Effector CD8-positive, alpha-beta T cell (primary cell): Measurements from ENCODE around the gene PLVAP.
A peak's percentile ranks its signal among the peaks of the same experiment; 100 is the strongest.

Source experiments
- DNase-seq: peaks from one replicate; lab custom pipeline; 2025; lab: John Stamatoyannopoulos, UW

The PLVAP gene

DNA sequence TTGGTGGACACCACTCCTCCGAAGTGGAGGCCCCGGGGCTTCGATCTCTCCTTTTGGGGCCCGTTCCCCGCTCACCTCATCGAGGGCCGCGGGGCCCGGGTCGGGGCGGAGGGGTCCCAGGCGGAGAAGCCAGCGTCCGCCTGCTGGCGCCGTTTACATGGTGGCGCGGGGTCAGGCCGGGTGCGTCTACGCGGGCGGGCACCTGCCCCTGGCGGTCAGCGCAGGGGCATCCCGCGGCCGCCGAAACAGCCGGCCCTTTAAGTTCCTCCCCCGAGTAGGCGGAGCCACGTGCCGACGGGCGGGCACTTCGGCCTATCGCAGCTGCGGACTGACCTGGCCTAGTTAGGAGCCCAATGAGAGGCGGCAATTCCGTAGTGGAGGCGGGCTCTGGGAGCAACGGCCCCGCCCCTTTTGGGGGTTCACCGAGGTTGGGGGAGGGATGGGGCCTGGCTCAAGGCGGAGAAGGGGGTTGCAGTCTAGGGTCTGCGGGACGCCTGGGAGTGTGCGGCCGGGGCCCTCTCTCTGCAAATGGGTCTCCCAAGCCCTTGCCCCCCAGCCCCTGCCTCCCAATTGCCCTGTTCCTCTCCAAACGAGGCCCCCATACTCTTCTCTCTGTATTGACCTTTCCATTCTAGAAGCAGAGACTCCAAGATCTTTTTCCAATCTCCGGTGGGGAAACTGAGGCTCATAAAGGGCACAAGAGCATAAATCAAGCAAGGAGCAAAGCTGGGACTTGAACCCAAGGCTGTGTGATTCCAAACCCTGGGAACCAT is 73.8 kb downstream of the PLVAP start, which contains the start of gene ABHD8:
Gene ABHD8, minus strand, starts transcription at position 259 of the 773 bp plus-strand sequence. CDS start 1,809 bp downstream, outside the sequence.
- peak; percentile 92 for DNase-seq

DNA sequence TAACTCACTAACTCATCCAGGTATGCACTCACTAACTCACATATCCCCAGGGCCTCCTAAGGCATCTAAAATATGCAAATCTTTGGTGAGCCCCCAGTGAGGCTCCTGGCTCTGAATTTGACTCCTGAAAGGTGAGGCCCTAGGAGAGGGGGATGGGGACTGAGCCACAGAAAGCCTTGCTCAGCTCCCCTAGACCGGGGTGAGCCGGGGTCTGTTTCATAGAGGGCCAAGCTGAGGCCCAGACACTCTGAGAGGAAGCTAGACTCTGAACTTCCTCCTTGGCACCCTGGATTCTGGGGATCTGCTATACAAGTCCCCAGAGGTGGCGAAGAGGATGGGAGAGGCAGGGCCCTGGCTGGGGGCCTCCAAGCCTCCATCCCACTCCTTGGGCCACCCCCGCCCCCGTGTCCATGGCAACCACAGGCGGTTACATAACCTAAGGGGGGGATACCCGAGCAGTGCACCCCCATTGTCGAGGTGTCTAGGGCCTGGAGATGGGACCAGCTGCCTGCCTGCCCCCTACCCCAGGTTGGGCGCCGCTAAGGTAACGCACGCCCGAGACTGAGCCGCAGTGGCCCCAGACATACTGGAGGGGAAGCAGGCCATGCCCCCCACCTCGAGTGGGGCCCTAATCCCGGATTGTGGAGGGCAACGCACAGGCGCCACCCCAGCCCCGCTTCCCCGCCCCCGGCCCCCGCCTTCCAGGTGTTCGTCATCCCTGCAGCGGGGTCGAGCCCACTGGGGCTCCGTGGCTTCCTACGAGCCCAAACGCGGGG is 74.6 kb downstream of the PLVAP start:
- DNase-seq: peak; percentile 45
